H9 (cell line): ENCODE data around the gene FOSL2. TPM values are rescaled to one million over a fixed set of nuclear protein-coding genes. Genes with fewer than 3 reads are reported as not detected.

Experiments used
- DNase-seq: peaks from one replicate; pipeline ENCODE4 v3.0.0-alpha.2; 2017
- H2AFZ ChIP-seq: one replicate; pipeline ENCODE4 v1.6.1; 2013; ENCODE audit warnings: mild to moderate bottlenecking, low read length, control low read depth, moderate library complexity
- H2AK5ac ChIP-seq: 2 replicates; pipeline ENCODE4 v1.6.1; 2013; ENCODE audit warnings: low read length, control low read depth, mixed read lengths; ENCODE audit not compliant: insufficient read length
- H2BK120ac ChIP-seq: one replicate; pipeline ENCODE4 v1.6.1; 2013; ENCODE audit warnings: low read depth, mild to moderate bottlenecking, low read length, control low read depth, inconsistent platforms; ENCODE audit not compliant: poor library complexity, severe bottlenecking
- H2BK12ac ChIP-seq: 2 replicates; pipeline ENCODE4 v1.6.1; 2013; ENCODE audit warnings: low read length, control low read depth, mixed read lengths, low read depth; ENCODE audit not compliant: insufficient read length
- H2BK15ac ChIP-seq: 2 replicates; pipeline ENCODE4 v1.6.1; 2013; ENCODE audit warnings: low read depth, low read length, control low read depth
- H2BK20ac ChIP-seq: one replicate; pipeline ENCODE4 v1.6.1; 2013; ENCODE audit warnings: low read depth, mild to moderate bottlenecking, low read length, control low read depth, inconsistent platforms; ENCODE audit not compliant: poor library complexity, severe bottlenecking
- H2BK5ac ChIP-seq: 2 replicates; pipeline ENCODE4 v1.6.1; 2013; ENCODE audit warnings: low read length, control low read depth, mixed read lengths; ENCODE audit not compliant: insufficient read length
- H3K14ac ChIP-seq: 2 replicates; pipeline ENCODE4 v1.6.1; 2013; ENCODE audit warnings: low read length, control low read depth; ENCODE audit not compliant: insufficient read depth
- H3K18ac ChIP-seq: 2 replicates; pipeline ENCODE4 v1.6.1; 2013; ENCODE audit warnings: low read depth, mild to moderate bottlenecking, mixed read lengths, low read length, control low read depth; ENCODE audit not compliant: insufficient read length
- H3K23ac ChIP-seq: 2 replicates; pipeline ENCODE4 v1.6.1; 2013; ENCODE audit warnings: low read length, control low read depth, mixed read lengths, low read depth; ENCODE audit not compliant: insufficient read length
- H3K23me2 ChIP-seq: 2 replicates; pipeline ENCODE4 v1.6.1; 2013; ENCODE audit warnings: low read depth, mild to moderate bottlenecking, mixed read lengths, low read length, control low read depth; ENCODE audit not compliant: insufficient read length, poor library complexity, severe bottlenecking
- H3K27ac ChIP-seq: 2 replicates; pipeline ENCODE4 v1.5.1; 2013; ENCODE audit warnings: low read length, control low read depth, mixed read lengths, low read depth; ENCODE audit not compliant: insufficient read length
- H3K27me3 ChIP-seq: 2 replicates; pipeline ENCODE4 v1.6.1; 2013; ENCODE audit warnings: low read length, control low read depth, inconsistent platforms; ENCODE audit not compliant: insufficient read depth
- H3K4ac ChIP-seq: 2 replicates; pipeline ENCODE4 v1.6.1; 2013; ENCODE audit warnings: low read depth, mild to moderate bottlenecking, control low read depth, inconsistent platforms, low read length, moderate library complexity
- H3K4me1 ChIP-seq: 2 replicates; pipeline ENCODE4 v1.6.1; 2013; ENCODE audit warnings: low read length, control low read depth, inconsistent platforms; ENCODE audit not compliant: insufficient read depth
- H3K4me2 ChIP-seq: 2 replicates; pipeline ENCODE4 v1.6.1; 2013; ENCODE audit warnings: low read length, control low read depth, mixed read lengths; ENCODE audit not compliant: insufficient read length, insufficient read depth
- H3K56ac ChIP-seq: 2 replicates; pipeline ENCODE4 v1.6.1; 2013; ENCODE audit warnings: low read depth, mild to moderate bottlenecking, mixed read lengths, low read length, control low read depth; ENCODE audit not compliant: insufficient read length
- H3K79me1 ChIP-seq: 2 replicates; pipeline ENCODE4 v1.6.1; 2013; ENCODE audit warnings: low read depth, mild to moderate bottlenecking, moderate library complexity, low read length, control low read depth, inconsistent platforms; ENCODE audit not compliant: insufficient read depth, poor library complexity, severe bottlenecking
- H3K79me2 ChIP-seq: 2 replicates; pipeline ENCODE4 v1.6.1; 2013; ENCODE audit warnings: low read length, control low read depth, inconsistent platforms; ENCODE audit not compliant: insufficient read depth
- H3K9ac ChIP-seq: 2 replicates; pipeline ENCODE4 v1.6.1; 2013; ENCODE audit warnings: low read length, control low read depth, mixed read lengths; ENCODE audit not compliant: insufficient read length; ENCODE audit errors: extremely low read depth
- H3K9me3 ChIP-seq: one replicate; pipeline ENCODE4 v1.6.1; 2013; ENCODE audit warnings: low read depth, low read length, inconsistent platforms; ENCODE audit not compliant: control insufficient read depth
- H3T11ph ChIP-seq: one replicate; pipeline ENCODE4 v1.6.1; 2013; ENCODE audit warnings: mild to moderate bottlenecking, low read length, control low read depth, inconsistent platforms
- H4K20me1 ChIP-seq: one replicate; pipeline ENCODE4 v1.6.1; 2013; ENCODE audit not compliant: control insufficient read depth, insufficient read length, insufficient read depth
- H4K5ac ChIP-seq: 2 replicates; pipeline ENCODE4 v1.6.1; 2013; ENCODE audit warnings: low read depth, mild to moderate bottlenecking, mixed read lengths, low read length, control low read depth; ENCODE audit not compliant: insufficient read length
- H4K8ac ChIP-seq: replicated peaks from 2 replicates; pipeline ENCODE4 v1.6.1; 2013; ENCODE audit warnings: low read length, control low read depth, mixed read lengths, low read depth; ENCODE audit not compliant: insufficient read length
- H4K91ac ChIP-seq: 2 replicates; pipeline ENCODE4 v1.6.1; 2013; ENCODE audit warnings: low read depth, mild to moderate bottlenecking, moderate library complexity, mixed read lengths, low read length, control low read depth; ENCODE audit not compliant: insufficient read length
- H3K27ac Mint-ChIP-seq, 3 experiments: 2 replicates in 2 of 3; 3 replicates in 1 of 3; pipeline ENCODE4 v1.8.0; 2020 to 2021; ENCODE audit warnings: mixed read lengths in 3 of 3, mild to moderate bottlenecking in 1 of 3, moderate library complexity in 1 of 3
- H3K27me3 Mint-ChIP-seq: 2 replicates; pipeline ENCODE4 v1.8.0; 2021; ENCODE audit warnings: low read depth, mild to moderate bottlenecking, moderate library complexity, mixed read lengths
- H3K36me3 Mint-ChIP-seq, 3 experiments: 2 replicates in 2 of 3; 3 replicates in 1 of 3; pipeline ENCODE4 v1.8.0; 2020 to 2021; ENCODE audit warnings: low read depth in 3 of 3, mixed read lengths in 3 of 3; ENCODE audit not compliant: insufficient read depth in 1 of 3
- H3K4me1 Mint-ChIP-seq, 2 experiments: 2 replicates each; pipeline ENCODE4 v1.8.0; 2020; ENCODE audit warnings: mixed read lengths in 2 of 2
- H3K4me3 Mint-ChIP-seq, 2 experiments: 2 replicates in 1 of 2; 3 replicates in 1 of 2; pipeline ENCODE4 v1.8.0; 2020 to 2021; ENCODE audit warnings: mild to moderate bottlenecking in 2 of 2, mixed read lengths in 2 of 2, moderate library complexity in 1 of 2
- H3K9me3 Mint-ChIP-seq, 2 experiments: 2 replicates in 1 of 2; 3 replicates in 1 of 2; pipeline ENCODE4 v1.8.0; 2020; ENCODE audit warnings: mild to moderate bottlenecking in 2 of 2, mixed read lengths in 2 of 2, moderate library complexity in 1 of 2
- CTCF ChIP-seq: fragments of 200-600 bp; sonication (generic); conservative IDR thresholded peaks from 3 replicates; pipeline ENCODE4 v1.8.0; 2021; ENCODE audit warnings: antibody characterized with exemption, mild to moderate bottlenecking
- WGBS: extraction: QIAGEN DNeasy Blood & Tissue Kit; methylation state at CpG from one replicate; pipeline ENCODE4 v1.1.7; 2013; ENCODE audit warnings: missing lambda C conversion rate, low lambda C conversion rate, mixed read lengths; ENCODE audit not compliant: insufficient read length; ENCODE audit errors: extremely low coverage; 5-methylcytosine and 5-hydroxymethylcytosine counted together
- total RNA-seq: library from RNA; stranded (reverse); gene quantifications from 2 replicates; pipeline ENCODE4 v1.2.1, GENCODE V29; 2021

The FOSL2 gene
- total RNA-seq, 1 experiment from 2014 or later, result 7.4 TPM

GRCh38 chr2:28451793-28452533 lies 59.3 kb downstream of the FOSL2 start:
- Histone ChIP-seq H3K23ac (no peak overlapping the region), H3K9me3 (no peaks in the 10 kb centered on the region), H3K4ac (no peak overlapping the region), H4K20me1 (no peaks in the 10 kb centered on the region), H3K14ac (no peak overlapping the region; the same call in 1 of the 2 replicates), H3K27ac (no peak overlapping the region), H3T11ph (no peak overlapping the region), H4K5ac (no peak overlapping the region), H2AFZ (no peak overlapping the region), H3K27me3 (no peaks in the 10 kb centered on the region), H3K4me1 (no peaks in the 10 kb centered on the region; the same call in 1 of the 2 replicates), H3K23me2 (no peaks in the 10 kb centered on the region), H4K91ac (no peak overlapping the region), H3K56ac (no peak overlapping the region), H2BK5ac (no peak overlapping the region), H2BK20ac (no peak overlapping the region), H3K79me2 (no peaks in the 10 kb centered on the region), H3K9ac (no peak overlapping the region), H2BK15ac (no peak overlapping the region), H4K8ac (no peak overlapping the region), H3K4me2 (no peak overlapping the region), H3K79me1 (no peaks in the 10 kb centered on the region), H2AK5ac (no peak overlapping the region), H2BK12ac (no peak overlapping the region), H3K18ac (no peak overlapping the region), H2BK120ac (no peak overlapping the region)
- no CpG with 5 or more reads among the region's 19 CpGs for whole genome bisulfite sequencing
- H3K4me1 Mint-ChIP-seq, result peaks cover 9 to 13% of the 10 kb centered on the region in 2 experiments
- H3K9me3 Mint-ChIP-seq, result no peaks in the 10 kb centered on the region
- no peak for DNase-seq
- H3K27ac Mint-ChIP-seq, result no peak overlapping the region
- H3K4me3 Mint-ChIP-seq, result no peak overlapping the region
- H3K27me3 Mint-ChIP-seq, result no peaks in the 10 kb centered on the region; the same call in 1 of the 2 replicates
- TF ChIP-seq CTCF, result no peak
- H3K36me3 Mint-ChIP-seq, result no peaks in the 10 kb centered on the region
